Gastrocnemius medialis (tissue), 4 donors: ENCODE measurements around the gene FKBP1B.

ENCODE experiments used
- POLR2A ChIP-seq, 2 donors: fragments of 450-650 bp; IDR thresholded peaks; one replicate each; pipeline ENCODE4 v1.6.1; 2017; ENCODE audit warnings: antibody characterized with exemption in 2 of 2, mild to moderate bottlenecking in 2 of 2, moderate library complexity in 2 of 2
- TF ChIP-seq, protein P1 (sequence below), 5 experiments: fragments of 450-650 bp in 3 of 5; fragments of 200-600 bp in 2 of 5; sonication (generic) in 2 of 5; IDR thresholded peaks in 4 of 5; conservative IDR thresholded peaks in 1 of 5; 1 replicate in 4 of 5; 2 replicates in 1 of 5; pipeline ENCODE4 v1.5.1; 2016 to 2019; ENCODE audit warnings: antibody characterized with exemption in 5 of 5, mild to moderate bottlenecking in 3 of 5, moderate library complexity in 3 of 5

GRCh38 chr2:24054366-24055010, 4.9 kb downstream of the FKBP1B start:
- TF ChIP-seq POLR2A (IDR thresholded peaks at IDR 0.05) = no peak
- TF ChIP-seq, protein P1, sequence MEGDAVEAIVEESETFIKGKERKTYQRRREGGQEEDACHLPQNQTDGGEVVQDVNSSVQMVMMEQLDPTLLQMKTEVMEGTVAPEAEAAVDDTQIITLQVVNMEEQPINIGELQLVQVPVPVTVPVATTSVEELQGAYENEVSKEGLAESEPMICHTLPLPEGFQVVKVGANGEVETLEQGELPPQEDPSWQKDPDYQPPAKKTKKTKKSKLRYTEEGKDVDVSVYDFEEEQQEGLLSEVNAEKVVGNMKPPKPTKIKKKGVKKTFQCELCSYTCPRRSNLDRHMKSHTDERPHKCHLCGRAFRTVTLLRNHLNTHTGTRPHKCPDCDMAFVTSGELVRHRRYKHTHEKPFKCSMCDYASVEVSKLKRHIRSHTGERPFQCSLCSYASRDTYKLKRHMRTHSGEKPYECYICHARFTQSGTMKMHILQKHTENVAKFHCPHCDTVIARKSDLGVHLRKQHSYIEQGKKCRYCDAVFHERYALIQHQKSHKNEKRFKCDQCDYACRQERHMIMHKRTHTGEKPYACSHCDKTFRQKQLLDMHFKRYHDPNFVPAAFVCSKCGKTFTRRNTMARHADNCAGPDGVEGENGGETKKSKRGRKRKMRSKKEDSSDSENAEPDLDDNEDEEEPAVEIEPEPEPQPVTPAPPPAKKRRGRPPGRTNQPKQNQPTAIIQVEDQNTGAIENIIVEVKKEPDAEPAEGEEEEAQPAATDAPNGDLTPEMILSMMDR (IDR thresholded peaks at IDR 0.05 in 4 of 5, conservative IDR thresholded peaks at IDR 0.05 in 1 of 5) = no peak
